PFSK-1 (cell line): ENCODE data around the gene ARHGEF16.

ENCODE experiments used
- FOXP2 ChIP-seq: optimal IDR thresholded peaks from 2 replicates; pipeline ENCODE3; 2011; ENCODE audit warnings: borderline replicate concordance, control low read depth, inconsistent platforms; ENCODE audit not compliant: insufficient read depth; ENCODE audit errors: extremely low read length, extremely low read depth
- POLR2AphosphoS5 ChIP-seq: IDR thresholded peaks from 2 replicates; pipeline ENCODE4 v1.6.1; 2012; ENCODE audit warnings: low read depth, mild to moderate bottlenecking, control low read depth, low read length, moderate library complexity
- REST ChIP-seq, 2 experiments: IDR thresholded peaks; 2 replicates each; pipeline versions ENCODE4 v1.6.1 to v1.8.0; 2011 to 2012; ENCODE audit warnings: low read depth in 2 of 2, low read length in 2 of 2, control low read depth in 1 of 2, inconsistent platforms in 1 of 2, mild to moderate bottlenecking in 1 of 2, moderate library complexity in 1 of 2; ENCODE audit not compliant: insufficient read depth in 1 of 2
- SIN3A ChIP-seq: IDR thresholded peaks from 2 replicates; pipeline ENCODE4 v1.6.1; 2012; ENCODE audit warnings: mild to moderate bottlenecking, low read length, moderate library complexity, borderline replicate concordance; ENCODE audit not compliant: insufficient read depth
- TAF1 ChIP-seq: IDR thresholded peaks from 2 replicates; pipeline ENCODE4 v1.6.1; 2012; ENCODE audit warnings: low read length, control low read depth, borderline replicate concordance; ENCODE audit not compliant: insufficient read depth

Gene ARHGEF16

GRCh38 chr1:3463013-3463385 is 8.5 kb downstream of the ARHGEF16 start:
- TF ChIP-seq SIN3A (no peak), REST (IDR thresholded peaks at IDR 0.05; ENCODE audit: insufficient read depth in 1 of 2, low read depth in 2 of 2, low read length in 2 of 2) (no peak), POLR2AphosphoS5 (no peak), TAF1 (no peak), FOXP2 (no peak)

- TF ChIP-seq POLR2AphosphoS5 (no peak), SIN3A (no peak), TAF1 (no peak), FOXP2 (no peak), REST (IDR thresholded peaks at IDR 0.05; ENCODE audit: insufficient read depth in 1 of 2, low read depth in 2 of 2, low read length in 2 of 2) (no peak)
These were observed 9.0 kb downstream of the ARHGEF16 start for GRCh38 chr1:3463408-3463863.

- TF ChIP-seq SIN3A = no peak
These were observed 9.6 kb downstream of the ARHGEF16 start for GRCh38 chr1:3463891-3464648.

- TF ChIP-seq TAF1 (no peak), SIN3A (no peak)
These were observed 10.2 kb downstream of the ARHGEF16 start for GRCh38 chr1:3464649-3465025.

GRCh38 chr1:3465091-3465934 is 10.8 kb downstream of the ARHGEF16 start:
- TF ChIP-seq POLR2AphosphoS5 (no peak), FOXP2 (no peak), SIN3A (no peak), TAF1 (no peak), REST (IDR thresholded peaks at IDR 0.05; ENCODE audit: insufficient read depth in 1 of 2, low read depth in 2 of 2, low read length in 2 of 2) (no peak)

- TF ChIP-seq SIN3A = no peak
- no peak for TF ChIP-seq TAF1
- no peak for TF ChIP-seq REST (IDR thresholded peaks at IDR 0.05; ENCODE audit: insufficient read depth in 1 of 2, low read depth in 2 of 2, low read length in 2 of 2)
- TF ChIP-seq POLR2AphosphoS5 = no peak
- no peak for TF ChIP-seq FOXP2
These were observed 11.5 kb downstream of the ARHGEF16 start for GRCh38 chr1:3465935-3466321.
